HG03045 (cell line): ENCODE measurements around the gene C13orf42.

Source experiments
- ATAC-seq: cut with Tn5 transposase; IDR thresholded peaks from one replicate; pipeline ENCODE4 v1.9.1; 2021; ENCODE audit warnings: mild to moderate bottlenecking, moderate library complexity; ENCODE audit not compliant: unreplicated experiment

C13orf42 gene

GRCh38 chr13:51111174-51111573 lies at the start of gene C13orf42:
TSS of gene C13orf42 (minus strand) at chr13:51111274. CDS start at chr13:51111209, 65 bp downstream.
- ATAC-seq: no peak

DNA sequence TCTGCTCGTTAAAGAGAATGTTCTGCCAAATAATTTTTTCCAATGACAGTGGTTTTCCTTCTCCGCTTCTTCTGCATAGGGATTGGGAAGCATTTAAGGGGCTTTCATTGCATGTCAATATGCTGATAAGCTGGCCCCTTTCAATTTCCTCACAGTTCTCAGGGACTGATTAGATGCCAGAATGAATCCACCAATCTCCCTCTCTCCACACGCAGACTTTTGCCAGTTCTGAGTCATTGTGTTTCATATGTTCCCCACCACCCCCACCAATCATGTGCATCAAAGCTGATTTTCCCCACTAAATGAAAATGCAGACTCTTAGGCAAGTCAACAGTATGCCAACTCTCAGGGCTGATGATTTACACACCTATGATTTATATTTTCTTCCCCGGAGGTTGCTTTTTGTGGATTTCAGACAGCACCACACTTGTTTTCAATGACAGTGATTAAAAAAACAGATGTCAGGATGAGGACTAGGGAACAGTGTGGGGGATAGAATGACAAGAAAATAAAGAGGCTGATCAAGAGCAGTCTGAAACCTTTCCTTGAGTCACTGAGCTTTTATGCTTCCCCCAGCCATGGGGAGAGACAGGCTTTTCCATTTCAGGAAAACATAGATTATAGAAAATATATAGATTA lies 47.9 kb upstream of the C13orf42 start:
- ATAC-seq: no peak

DNA sequence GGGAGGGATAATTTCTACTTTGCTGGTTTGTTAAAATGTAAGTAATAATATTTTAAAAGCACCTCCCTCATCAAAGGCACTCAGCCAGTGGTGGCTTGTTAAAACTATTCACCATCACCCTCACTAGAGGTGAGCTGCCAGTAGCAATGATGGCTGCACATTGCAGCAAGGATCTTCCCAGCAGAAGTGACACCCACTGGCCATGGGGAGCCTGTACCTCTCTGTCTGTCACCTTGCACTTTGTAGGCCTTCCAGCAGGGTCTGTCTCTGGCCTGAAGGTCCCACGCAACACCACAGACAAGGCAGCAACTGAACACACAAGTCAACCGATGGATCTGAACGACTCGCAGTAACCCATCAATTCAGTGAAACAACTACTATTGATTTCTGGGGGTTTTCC lies 47.3 kb upstream of the C13orf42 start:
- no peak for ATAC-seq

- no peak for ATAC-seq
These were observed 45.6 kb upstream of the C13orf42 start for GRCh38 chr13:51156648-51157047.

DNA sequence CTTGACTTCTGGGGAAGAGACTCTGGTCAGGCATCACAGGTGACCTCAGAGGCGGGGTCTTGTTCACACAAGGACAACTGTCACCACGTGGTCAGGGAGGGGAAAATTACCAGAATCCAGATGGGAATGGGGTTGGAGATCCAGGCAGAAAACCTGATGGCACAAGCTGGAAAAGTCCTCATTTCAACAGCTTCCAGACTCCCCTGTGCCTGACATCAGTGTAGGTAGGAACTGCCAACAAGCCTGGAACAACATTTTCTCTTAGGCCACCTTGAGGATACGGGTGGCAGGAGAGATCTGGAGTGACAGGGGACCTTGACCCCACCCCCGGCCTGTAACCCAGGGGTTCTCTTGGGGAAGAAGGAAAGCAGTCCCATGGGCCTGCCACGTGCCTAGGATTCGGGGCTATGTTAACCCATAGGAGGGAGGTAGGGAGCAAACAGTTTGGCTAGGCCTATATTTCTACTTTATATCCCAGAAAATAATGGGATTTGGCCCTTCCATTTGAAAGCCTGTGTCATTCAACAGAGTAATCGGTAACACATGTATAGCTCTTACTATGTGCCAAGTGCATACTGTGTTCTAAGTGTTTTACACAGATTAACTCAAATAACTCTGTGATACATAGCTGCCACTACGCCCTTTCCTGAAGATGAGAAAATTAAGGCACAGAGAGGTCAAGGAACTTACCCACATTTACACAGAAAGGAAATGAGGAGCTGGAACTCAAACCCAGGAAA lies 44.9 kb upstream of the C13orf42 start:
- ATAC-seq: no peak

- ATAC-seq: no peak
These were observed 44.1 kb upstream of the C13orf42 start for GRCh38 chr13:51155161-51155560.

- no peak for ATAC-seq
These were observed 43.0 kb upstream of the C13orf42 start for GRCh38 chr13:51154029-51154555.

GRCh38 chr13:51153527-51153926 lies 42.5 kb upstream of the C13orf42 start:
- no peak for ATAC-seq

DNA sequence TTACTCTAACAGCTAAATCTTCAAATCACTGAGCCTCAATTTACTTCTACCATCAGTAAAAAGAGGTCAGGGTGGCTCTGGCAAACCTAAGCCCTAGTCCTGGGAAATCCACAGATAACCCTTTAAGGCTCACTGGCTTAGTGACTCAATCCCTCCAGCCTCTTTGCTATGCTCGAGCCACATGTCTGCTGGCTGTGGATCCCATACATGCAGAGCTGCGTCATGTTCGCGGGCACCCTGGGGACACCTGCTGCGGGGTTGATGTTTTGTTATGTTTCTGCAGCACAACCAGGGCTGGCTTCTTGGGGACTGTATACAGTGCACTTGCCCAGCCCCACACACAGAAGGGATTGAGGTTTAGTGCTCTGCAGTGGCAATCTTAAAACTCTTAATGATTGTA lies 41.6 kb upstream of the C13orf42 start:
- ATAC-seq: no peak

DNA sequence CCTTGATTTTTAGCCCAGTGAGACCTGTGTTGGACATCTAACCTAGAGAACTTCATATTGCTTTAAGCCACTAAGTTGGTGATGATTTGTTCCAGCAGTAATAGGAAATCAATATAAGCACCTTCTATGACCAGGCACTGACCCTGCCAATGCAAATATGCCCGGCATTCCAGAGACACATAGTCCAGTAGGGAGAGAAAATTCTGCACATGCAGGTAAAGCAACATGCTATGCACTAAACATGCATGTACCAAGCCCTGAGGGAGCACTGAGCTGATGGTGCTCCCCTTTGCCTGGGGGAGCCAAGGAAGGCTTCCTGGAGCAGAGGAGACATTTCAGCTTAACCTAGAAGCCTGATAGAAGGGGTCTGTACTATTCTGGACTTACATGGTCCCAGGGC lies 40.4 kb upstream of the C13orf42 start:
- no peak for ATAC-seq

- ATAC-seq: no peak
These were observed 38.0 kb upstream of the C13orf42 start for GRCh38 chr13:51148952-51149573.

GRCh38 chr13:51148223-51148951 lies 37.3 kb upstream of the C13orf42 start:
- ATAC-seq: no peak

DNA sequence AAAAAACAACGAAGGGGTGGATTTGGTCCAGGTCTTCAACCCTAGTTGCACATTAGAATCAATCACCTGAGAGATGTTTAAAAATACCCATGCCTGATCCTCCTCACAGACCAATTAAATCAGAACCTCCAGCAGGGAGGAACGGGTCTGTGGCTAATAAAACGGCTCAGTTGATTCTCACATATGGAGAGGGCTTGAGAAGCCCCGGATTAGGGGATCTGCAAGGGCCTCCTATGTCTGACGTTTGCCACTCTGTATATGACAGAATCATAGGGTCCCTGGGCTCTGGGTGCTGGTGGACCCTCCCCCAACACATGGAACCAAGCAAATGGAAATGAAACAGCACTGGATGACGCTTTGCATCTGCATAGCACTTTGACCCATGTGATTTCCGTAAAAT lies 36.7 kb upstream of the C13orf42 start:
- no peak for ATAC-seq

DNA sequence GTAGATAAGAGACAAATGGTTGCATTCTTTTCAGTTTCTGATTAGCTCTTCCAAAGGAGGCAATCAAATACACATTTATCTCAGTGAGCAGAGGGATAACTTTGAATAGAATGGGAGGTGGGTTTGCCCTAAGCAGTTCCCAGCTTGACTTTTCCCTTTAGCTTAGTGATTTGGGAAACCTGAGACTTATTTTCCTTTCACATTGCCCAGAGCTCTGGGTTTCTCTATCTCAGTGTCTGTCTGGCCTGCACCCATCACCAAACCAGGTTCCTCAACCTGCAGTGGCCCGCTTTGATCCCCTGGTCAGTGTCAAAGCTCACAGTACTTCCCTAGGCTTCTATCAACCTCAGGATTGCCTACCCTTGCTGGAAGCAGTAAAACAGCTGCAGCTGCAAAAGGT lies 35.6 kb upstream of the C13orf42 start:
- ATAC-seq: no peak

DNA sequence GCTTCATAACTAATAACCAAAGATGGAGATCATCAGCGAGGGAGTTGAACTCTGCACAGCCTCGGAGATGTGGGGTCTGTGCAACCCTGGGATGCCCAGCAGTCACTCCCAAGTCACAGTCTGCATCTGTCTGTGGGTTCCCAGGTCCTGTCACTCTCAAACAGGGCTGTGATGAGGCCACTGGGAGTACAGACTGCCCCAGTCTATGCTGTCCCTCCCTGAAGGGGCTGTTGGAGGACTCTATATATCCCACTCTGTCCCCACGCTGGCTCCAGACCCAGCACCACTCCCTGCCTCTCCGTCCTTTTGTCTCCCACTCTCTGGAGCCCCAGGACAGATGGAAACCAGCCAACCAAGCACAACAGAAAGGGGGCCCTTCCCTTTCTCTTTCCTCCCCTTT lies 26.2 kb upstream of the C13orf42 start:
- no peak for ATAC-seq

GRCh38 chr13:51136276-51136980 lies 25.4 kb upstream of the C13orf42 start:
- ATAC-seq: no peak

DNA sequence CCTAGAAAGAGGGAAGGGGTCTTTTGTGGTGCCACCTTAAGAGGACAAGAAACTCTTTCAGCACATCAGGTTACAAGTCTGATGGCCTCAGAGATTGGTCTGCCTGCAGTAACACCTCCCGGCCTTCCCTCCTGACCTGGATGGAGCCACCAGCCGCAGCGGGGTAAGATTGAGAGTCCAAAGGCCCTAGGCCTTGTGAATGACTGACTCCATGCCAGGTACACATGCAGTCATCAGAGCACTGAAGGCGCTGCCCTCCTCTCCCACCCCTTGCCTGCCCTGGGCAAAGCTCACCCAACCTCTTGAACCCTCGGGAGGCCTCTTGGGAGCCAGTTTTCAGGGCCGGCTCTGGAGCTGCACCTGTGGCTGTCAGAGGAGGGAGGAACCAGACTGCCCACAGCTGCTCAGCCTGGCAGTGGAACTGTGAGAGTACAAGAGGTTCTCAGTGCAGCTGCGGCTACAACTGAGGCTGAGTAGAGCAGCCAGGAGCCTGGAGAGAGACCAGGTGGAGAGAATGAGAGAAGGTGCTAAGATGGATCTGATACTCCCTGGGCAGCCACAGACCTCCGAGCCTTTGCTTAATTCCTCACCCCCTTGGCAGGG lies 23.8 kb upstream of the C13orf42 start:
- ATAC-seq: no peak

DNA sequence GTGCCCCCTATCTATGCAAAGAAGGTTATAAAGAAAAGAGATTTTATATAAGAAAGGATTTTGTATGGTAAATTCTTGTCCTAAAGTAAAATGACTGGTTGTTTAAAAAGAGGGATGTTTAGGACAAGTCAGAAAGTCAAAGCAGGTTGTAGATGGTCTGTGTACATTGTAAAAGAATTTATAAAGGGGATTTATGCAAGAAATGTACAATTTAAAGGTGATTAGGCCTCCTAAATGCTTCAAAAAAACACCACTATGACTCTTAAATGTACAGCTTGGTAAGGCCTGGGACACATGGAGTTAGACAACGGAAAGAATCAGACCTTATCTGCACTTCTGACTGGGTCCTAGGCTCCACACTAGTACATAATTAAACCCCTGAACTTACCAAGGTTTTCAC lies 19.3 kb upstream of the C13orf42 start:
- ATAC-seq: no peak

DNA sequence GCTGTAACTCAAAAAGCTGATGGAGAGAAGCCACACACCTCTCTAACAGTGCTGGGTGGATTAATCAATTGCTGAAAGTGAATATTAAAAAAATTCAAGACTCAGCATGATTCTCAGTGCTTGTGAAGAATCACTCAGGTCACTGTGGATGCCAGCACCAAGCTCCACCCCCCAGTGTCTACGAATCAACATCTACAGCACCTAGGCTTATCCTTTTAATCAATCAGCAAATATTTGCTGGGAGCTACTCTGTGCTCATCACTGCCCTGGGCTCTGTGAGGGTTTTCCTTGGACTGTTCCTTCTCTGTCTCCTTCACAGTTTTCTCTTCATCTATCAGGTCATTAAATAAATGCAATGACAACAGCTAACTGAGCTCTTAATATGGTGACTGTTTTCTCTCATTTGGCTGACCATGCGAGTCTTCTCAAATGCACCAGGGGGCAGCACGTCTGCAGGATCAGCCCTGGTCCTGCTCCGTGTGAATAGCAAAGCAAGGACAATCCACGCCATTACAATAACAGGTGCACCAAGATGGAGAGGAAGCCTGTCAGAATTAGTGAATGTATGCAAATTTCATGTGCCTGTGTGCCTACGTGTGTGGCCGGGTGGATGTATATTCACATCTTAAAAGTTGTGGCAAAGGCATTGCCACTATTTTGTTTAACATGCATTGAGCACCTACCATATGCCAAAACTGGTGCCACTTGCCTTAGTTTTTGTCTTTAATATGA lies 14.6 kb upstream of the C13orf42 start:
- no peak for ATAC-seq
